ENCODE measurements around the gene MRTFB.

The MRTFB gene

DNA sequence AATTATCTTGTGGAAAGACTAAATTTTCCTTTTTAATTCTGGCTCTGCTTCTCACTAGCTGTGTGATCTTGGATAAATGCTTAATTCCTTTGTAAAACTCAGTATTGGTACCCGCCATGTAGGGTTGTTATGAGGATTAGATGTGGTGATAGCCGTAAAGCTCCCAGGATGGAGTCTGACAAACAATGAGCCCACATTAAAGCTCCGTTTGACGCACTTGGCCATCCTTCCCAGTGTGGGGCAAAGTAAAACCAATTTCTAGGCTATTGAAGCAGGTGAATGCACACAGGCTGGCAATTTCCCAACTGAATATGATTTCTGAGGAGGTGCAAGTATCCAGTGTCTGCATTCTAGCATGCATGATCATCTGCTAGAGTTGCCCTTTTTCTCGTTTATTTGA lies 123.6 kb downstream of the MRTFB start (continued):
- TF ChIP-seq CREB5 (CRISPR knock-in tag; IDR thresholded peaks at IDR 0.05; ENCODE audit: low read depth) (no peak), ZFP30 (CRISPR knock-in tag; IDR thresholded peaks at IDR 0.05) (no peak), GLIS3 (CRISPR knock-in tag; IDR thresholded peaks at IDR 0.05) (no peak), ZC3H10 (CRISPR knock-in tag; IDR thresholded peaks at IDR 0.05) (no peak), SNAI2 (CRISPR knock-in tag; IDR thresholded peaks at IDR 0.05) (no peak), ZNF70 (CRISPR knock-in tag; IDR thresholded peaks at IDR 0.05) (no peak), OSR1 (CRISPR knock-in tag; IDR thresholded peaks at IDR 0.05) (no peak), RARB (CRISPR knock-in tag; IDR thresholded peaks at IDR 0.05) (no peak)

DNA sequence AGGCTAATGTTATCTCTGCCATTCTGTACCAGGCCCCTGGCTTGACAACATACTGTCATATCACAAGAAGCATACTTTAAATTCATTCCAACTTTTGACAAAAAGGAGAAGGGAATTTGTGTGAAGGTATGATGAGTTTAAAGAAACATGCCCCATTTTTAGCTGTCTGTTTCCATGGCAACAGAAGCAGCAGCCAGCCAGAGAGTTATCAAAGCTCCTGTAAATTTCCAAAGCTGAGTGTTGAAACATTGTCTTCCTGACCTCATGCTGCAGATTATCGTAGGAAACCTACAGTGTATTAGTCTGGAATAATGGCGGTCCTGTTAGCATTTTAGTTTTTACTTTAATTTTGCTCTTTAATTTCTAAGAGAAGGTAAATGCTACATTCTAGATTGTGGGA lies 124.9 kb downstream of the MRTFB start:
- ATAC-seq = no peak
- no peak for TF ChIP-seq TOX (CRISPR knock-in tag; IDR thresholded peaks at IDR 0.05; ENCODE audit: borderline replicate concordance)
- no peak for TF ChIP-seq GLIS3 (CRISPR knock-in tag; IDR thresholded peaks at IDR 0.05)
- TF ChIP-seq TSHZ2 (CRISPR knock-in tag; IDR thresholded peaks at IDR 0.05) = 0 out of 2 replicates have a peak, but pooled peaks have one; percentile 41

GRCh38 chr16:14196539-14196938 lies 125.4 kb downstream of the MRTFB start:
- no peak for ATAC-seq
- no peak for TF ChIP-seq ZNF8 (CRISPR knock-in tag; IDR thresholded peaks at IDR 0.05)
- TF ChIP-seq CREB5 (CRISPR knock-in tag; IDR thresholded peaks at IDR 0.05; ENCODE audit: low read depth) = no peak
- TF ChIP-seq ZFP3 (CRISPR knock-in tag; IDR thresholded peaks at IDR 0.05) = no peak
- no peak for TF ChIP-seq ARNTL (CRISPR knock-in tag; IDR thresholded peaks at IDR 0.05; ENCODE audit: borderline replicate concordance, low read depth)
- TF ChIP-seq, protein P1, sequence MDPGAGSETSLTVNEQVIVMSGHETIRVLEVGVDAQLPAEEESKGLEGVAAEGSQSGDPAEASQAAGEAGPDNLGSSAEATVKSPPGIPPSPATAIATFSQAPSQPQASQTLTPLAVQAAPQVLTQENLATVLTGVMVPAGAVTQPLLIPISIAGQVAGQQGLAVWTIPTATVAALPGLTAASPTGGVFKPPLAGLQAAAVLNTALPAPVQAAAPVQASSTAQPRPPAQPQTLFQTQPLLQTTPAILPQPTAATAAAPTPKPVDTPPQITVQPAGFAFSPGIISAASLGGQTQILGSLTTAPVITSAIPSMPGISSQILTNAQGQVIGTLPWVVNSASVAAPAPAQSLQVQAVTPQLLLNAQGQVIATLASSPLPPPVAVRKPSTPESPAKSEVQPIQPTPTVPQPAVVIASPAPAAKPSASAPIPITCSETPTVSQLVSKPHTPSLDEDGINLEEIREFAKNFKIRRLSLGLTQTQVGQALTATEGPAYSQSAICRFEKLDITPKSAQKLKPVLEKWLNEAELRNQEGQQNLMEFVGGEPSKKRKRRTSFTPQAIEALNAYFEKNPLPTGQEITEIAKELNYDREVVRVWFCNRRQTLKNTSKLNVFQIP (CRISPR knock-in tag; IDR thresholded peaks at IDR 0.05; ENCODE audit: borderline replicate concordance, low read depth) = no peak
- no peak for TF ChIP-seq ZNF70 (CRISPR knock-in tag; IDR thresholded peaks at IDR 0.05)
- TF ChIP-seq ZNF565 (CRISPR knock-in tag; conservative IDR thresholded peaks at IDR 0.05; ENCODE audit: low read depth) = no peak
- no peak for TF ChIP-seq OSR1 (CRISPR knock-in tag; IDR thresholded peaks at IDR 0.05)
- TF ChIP-seq ESRRG (CRISPR knock-in tag; IDR thresholded peaks at IDR 0.05) = no peak
- TF ChIP-seq CSDC2 (CRISPR knock-in tag; IDR thresholded peaks at IDR 0.05) = no peak
- TF ChIP-seq, protein P2, sequence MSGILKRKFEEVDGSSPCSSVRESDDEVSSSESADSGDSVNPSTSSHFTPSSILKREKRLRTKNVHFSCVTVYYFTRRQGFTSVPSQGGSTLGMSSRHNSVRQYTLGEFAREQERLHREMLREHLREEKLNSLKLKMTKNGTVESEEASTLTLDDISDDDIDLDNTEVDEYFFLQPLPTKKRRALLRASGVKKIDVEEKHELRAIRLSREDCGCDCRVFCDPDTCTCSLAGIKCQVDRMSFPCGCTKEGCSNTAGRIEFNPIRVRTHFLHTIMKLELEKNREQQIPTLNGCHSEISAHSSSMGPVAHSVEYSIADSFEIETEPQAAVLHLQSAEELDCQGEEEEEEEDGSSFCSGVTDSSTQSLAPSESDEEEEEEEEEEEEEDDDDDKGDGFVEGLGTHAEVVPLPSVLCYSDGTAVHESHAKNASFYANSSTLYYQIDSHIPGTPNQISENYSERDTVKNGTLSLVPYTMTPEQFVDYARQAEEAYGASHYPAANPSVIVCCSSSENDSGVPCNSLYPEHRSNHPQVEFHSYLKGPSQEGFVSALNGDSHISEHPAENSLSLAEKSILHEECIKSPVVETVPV (CRISPR knock-in tag; IDR thresholded peaks at IDR 0.05) = no peak
- TF ChIP-seq ZC3H10 (CRISPR knock-in tag; IDR thresholded peaks at IDR 0.05) = no peak
- no peak for TF ChIP-seq ZFP30 (CRISPR knock-in tag; IDR thresholded peaks at IDR 0.05)
- no peak for TF ChIP-seq RARB (CRISPR knock-in tag; IDR thresholded peaks at IDR 0.05)
- no peak for TF ChIP-seq BACH2 (CRISPR knock-in tag; IDR thresholded peaks at IDR 0.05; ENCODE audit: borderline replicate concordance)

DNA sequence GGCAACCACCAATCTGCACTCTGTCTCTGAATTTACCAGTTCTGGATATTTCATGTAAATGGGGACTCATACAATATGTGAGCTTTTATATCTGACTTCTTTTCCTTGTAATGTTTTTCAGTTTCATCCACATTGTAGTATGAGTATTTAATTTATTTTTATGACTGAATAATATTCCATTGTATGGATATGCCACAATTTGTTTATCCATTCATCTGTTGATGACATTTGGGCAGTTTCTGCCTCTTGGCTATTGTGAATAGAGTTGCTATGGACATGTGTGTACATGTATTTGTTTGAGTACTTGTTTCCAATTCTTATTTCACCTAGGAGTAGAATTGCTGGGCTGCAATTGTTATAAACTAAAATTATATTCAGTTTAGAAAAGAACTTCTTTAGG lies 126.9 kb downstream of the MRTFB start:
- no peak for ATAC-seq
- TF ChIP-seq OSR1 (CRISPR knock-in tag; IDR thresholded peaks at IDR 0.05) (no peak), ZNF8 (CRISPR knock-in tag; IDR thresholded peaks at IDR 0.05) (peak; percentile 90)
